H9 (cell line): ENCODE measurements around the gene TMEM86B. TPM values are rescaled to one million over a fixed set of nuclear protein-coding genes. Genes with fewer than 3 reads are reported as not detected.

Experiments
- DNase-seq: peaks from one replicate; pipeline ENCODE4 v3.0.0-alpha.2; 2017
- H2AFZ ChIP-seq: one replicate; pipeline ENCODE4 v1.6.1; 2013; ENCODE audit warnings: mild to moderate bottlenecking, low read length, control low read depth, moderate library complexity
- H2AK5ac ChIP-seq: 2 replicates; pipeline ENCODE4 v1.6.1; 2013; ENCODE audit warnings: low read length, control low read depth, mixed read lengths; ENCODE audit not compliant: insufficient read length
- H2BK120ac ChIP-seq: one replicate; pipeline ENCODE4 v1.6.1; 2013; ENCODE audit warnings: low read depth, mild to moderate bottlenecking, low read length, control low read depth, inconsistent platforms; ENCODE audit not compliant: poor library complexity, severe bottlenecking
- H2BK12ac ChIP-seq: 2 replicates; pipeline ENCODE4 v1.6.1; 2013; ENCODE audit warnings: low read length, control low read depth, mixed read lengths, low read depth; ENCODE audit not compliant: insufficient read length
- H2BK15ac ChIP-seq: 2 replicates; pipeline ENCODE4 v1.6.1; 2013; ENCODE audit warnings: low read depth, low read length, control low read depth
- H2BK20ac ChIP-seq: one replicate; pipeline ENCODE4 v1.6.1; 2013; ENCODE audit warnings: low read depth, mild to moderate bottlenecking, low read length, control low read depth, inconsistent platforms; ENCODE audit not compliant: poor library complexity, severe bottlenecking
- H2BK5ac ChIP-seq: 2 replicates; pipeline ENCODE4 v1.6.1; 2013; ENCODE audit warnings: low read length, control low read depth, mixed read lengths; ENCODE audit not compliant: insufficient read length
- H3K14ac ChIP-seq: 2 replicates; pipeline ENCODE4 v1.6.1; 2013; ENCODE audit warnings: low read length, control low read depth; ENCODE audit not compliant: insufficient read depth
- H3K18ac ChIP-seq: 2 replicates; pipeline ENCODE4 v1.6.1; 2013; ENCODE audit warnings: low read depth, mild to moderate bottlenecking, mixed read lengths, low read length, control low read depth; ENCODE audit not compliant: insufficient read length
- H3K23ac ChIP-seq: 2 replicates; pipeline ENCODE4 v1.6.1; 2013; ENCODE audit warnings: low read length, control low read depth, mixed read lengths, low read depth; ENCODE audit not compliant: insufficient read length
- H3K23me2 ChIP-seq: 2 replicates; pipeline ENCODE4 v1.6.1; 2013; ENCODE audit warnings: low read depth, mild to moderate bottlenecking, mixed read lengths, low read length, control low read depth; ENCODE audit not compliant: insufficient read length, poor library complexity, severe bottlenecking
- H3K27ac ChIP-seq: 2 replicates; pipeline ENCODE4 v1.5.1; 2013; ENCODE audit warnings: low read length, control low read depth, mixed read lengths, low read depth; ENCODE audit not compliant: insufficient read length
- H3K27me3 ChIP-seq: 2 replicates; pipeline ENCODE4 v1.6.1; 2013; ENCODE audit warnings: low read length, control low read depth, inconsistent platforms; ENCODE audit not compliant: insufficient read depth
- H3K4ac ChIP-seq: 2 replicates; pipeline ENCODE4 v1.6.1; 2013; ENCODE audit warnings: low read depth, mild to moderate bottlenecking, control low read depth, inconsistent platforms, low read length, moderate library complexity
- H3K4me1 ChIP-seq: 2 replicates; pipeline ENCODE4 v1.6.1; 2013; ENCODE audit warnings: low read length, control low read depth, inconsistent platforms; ENCODE audit not compliant: insufficient read depth
- H3K4me2 ChIP-seq: 2 replicates; pipeline ENCODE4 v1.6.1; 2013; ENCODE audit warnings: low read length, control low read depth, mixed read lengths; ENCODE audit not compliant: insufficient read length, insufficient read depth
- H3K56ac ChIP-seq: 2 replicates; pipeline ENCODE4 v1.6.1; 2013; ENCODE audit warnings: low read depth, mild to moderate bottlenecking, mixed read lengths, low read length, control low read depth; ENCODE audit not compliant: insufficient read length
- H3K79me1 ChIP-seq: 2 replicates; pipeline ENCODE4 v1.6.1; 2013; ENCODE audit warnings: low read depth, mild to moderate bottlenecking, moderate library complexity, low read length, control low read depth, inconsistent platforms; ENCODE audit not compliant: insufficient read depth, poor library complexity, severe bottlenecking
- H3K79me2 ChIP-seq: 2 replicates; pipeline ENCODE4 v1.6.1; 2013; ENCODE audit warnings: low read length, control low read depth, inconsistent platforms; ENCODE audit not compliant: insufficient read depth
- H3K9ac ChIP-seq: 2 replicates; pipeline ENCODE4 v1.6.1; 2013; ENCODE audit warnings: low read length, control low read depth, mixed read lengths; ENCODE audit not compliant: insufficient read length; ENCODE audit errors: extremely low read depth
- H3K9me3 ChIP-seq: one replicate; pipeline ENCODE4 v1.6.1; 2013; ENCODE audit warnings: low read depth, low read length, inconsistent platforms; ENCODE audit not compliant: control insufficient read depth
- H3T11ph ChIP-seq: one replicate; pipeline ENCODE4 v1.6.1; 2013; ENCODE audit warnings: mild to moderate bottlenecking, low read length, control low read depth, inconsistent platforms
- H4K20me1 ChIP-seq: one replicate; pipeline ENCODE4 v1.6.1; 2013; ENCODE audit not compliant: control insufficient read depth, insufficient read length, insufficient read depth
- H4K5ac ChIP-seq: 2 replicates; pipeline ENCODE4 v1.6.1; 2013; ENCODE audit warnings: low read depth, mild to moderate bottlenecking, mixed read lengths, low read length, control low read depth; ENCODE audit not compliant: insufficient read length
- H4K8ac ChIP-seq: replicated peaks from 2 replicates; pipeline ENCODE4 v1.6.1; 2013; ENCODE audit warnings: low read length, control low read depth, mixed read lengths, low read depth; ENCODE audit not compliant: insufficient read length
- H4K91ac ChIP-seq: 2 replicates; pipeline ENCODE4 v1.6.1; 2013; ENCODE audit warnings: low read depth, mild to moderate bottlenecking, moderate library complexity, mixed read lengths, low read length, control low read depth; ENCODE audit not compliant: insufficient read length
- H3K27ac Mint-ChIP-seq, 3 experiments: 2 replicates in 2 of 3; 3 replicates in 1 of 3; pipeline ENCODE4 v1.8.0; 2020 to 2021; ENCODE audit warnings: mixed read lengths in 3 of 3, mild to moderate bottlenecking in 1 of 3, moderate library complexity in 1 of 3
- H3K27me3 Mint-ChIP-seq: 2 replicates; pipeline ENCODE4 v1.8.0; 2021; ENCODE audit warnings: low read depth, mild to moderate bottlenecking, moderate library complexity, mixed read lengths
- H3K36me3 Mint-ChIP-seq, 3 experiments: 2 replicates in 2 of 3; 3 replicates in 1 of 3; pipeline ENCODE4 v1.8.0; 2020 to 2021; ENCODE audit warnings: low read depth in 3 of 3, mixed read lengths in 3 of 3; ENCODE audit not compliant: insufficient read depth in 1 of 3
- H3K4me1 Mint-ChIP-seq, 2 experiments: 2 replicates each; pipeline ENCODE4 v1.8.0; 2020; ENCODE audit warnings: mixed read lengths in 2 of 2
- H3K4me3 Mint-ChIP-seq, 2 experiments: 2 replicates in 1 of 2; 3 replicates in 1 of 2; pipeline ENCODE4 v1.8.0; 2020 to 2021; ENCODE audit warnings: mild to moderate bottlenecking in 2 of 2, mixed read lengths in 2 of 2, moderate library complexity in 1 of 2
- H3K9me3 Mint-ChIP-seq, 2 experiments: 2 replicates in 1 of 2; 3 replicates in 1 of 2; pipeline ENCODE4 v1.8.0; 2020; ENCODE audit warnings: mild to moderate bottlenecking in 2 of 2, mixed read lengths in 2 of 2, moderate library complexity in 1 of 2
- WGBS: extraction: QIAGEN DNeasy Blood & Tissue Kit; methylation state at CpG from one replicate; pipeline ENCODE4 v1.1.7; 2013; ENCODE audit warnings: missing lambda C conversion rate, low lambda C conversion rate, mixed read lengths; ENCODE audit not compliant: insufficient read length; ENCODE audit errors: extremely low coverage; 5-methylcytosine and 5-hydroxymethylcytosine counted together
- total RNA-seq: library from RNA; stranded (reverse); gene quantifications from 2 replicates; pipeline ENCODE4 v1.2.1, GENCODE V29; 2021
- TF ChIP-seq, protein P1 (sequence below): fragments of 200-600 bp; sonication (generic); conservative IDR thresholded peaks from 3 replicates; pipeline ENCODE4 v1.8.0; 2021; ENCODE audit warnings: antibody characterized with exemption, mild to moderate bottlenecking

TMEM86B gene
- total RNA-seq, 1 experiment from 2014 or later = 4.5 TPM

- Mint-ChIP-seq H3K36me3 (peaks cover 9 to 23% (median 11%) of the 10 kb centered on the region in 3 experiments), H3K27ac (peak overlapping the region in 2 of 3 experiments; percentile 22 to 39; a peak in 1 of 7 replicates), H3K27me3 (peaks cover 3% of the 10 kb centered on the region; the same call in 1 of the 2 replicates), H3K4me3 (no peak overlapping the region), H3K9me3 (peaks cover 9% of the 10 kb centered on the region in 2 experiments; a peak in 4 of 5 replicates), H3K4me1 (peaks cover 0 to 6% of the 10 kb centered on the region in 2 experiments; a peak in 2 of 4 replicates)
- H3K9ac ChIP-seq = no peak overlapping the region
- TF ChIP-seq, protein P1, sequence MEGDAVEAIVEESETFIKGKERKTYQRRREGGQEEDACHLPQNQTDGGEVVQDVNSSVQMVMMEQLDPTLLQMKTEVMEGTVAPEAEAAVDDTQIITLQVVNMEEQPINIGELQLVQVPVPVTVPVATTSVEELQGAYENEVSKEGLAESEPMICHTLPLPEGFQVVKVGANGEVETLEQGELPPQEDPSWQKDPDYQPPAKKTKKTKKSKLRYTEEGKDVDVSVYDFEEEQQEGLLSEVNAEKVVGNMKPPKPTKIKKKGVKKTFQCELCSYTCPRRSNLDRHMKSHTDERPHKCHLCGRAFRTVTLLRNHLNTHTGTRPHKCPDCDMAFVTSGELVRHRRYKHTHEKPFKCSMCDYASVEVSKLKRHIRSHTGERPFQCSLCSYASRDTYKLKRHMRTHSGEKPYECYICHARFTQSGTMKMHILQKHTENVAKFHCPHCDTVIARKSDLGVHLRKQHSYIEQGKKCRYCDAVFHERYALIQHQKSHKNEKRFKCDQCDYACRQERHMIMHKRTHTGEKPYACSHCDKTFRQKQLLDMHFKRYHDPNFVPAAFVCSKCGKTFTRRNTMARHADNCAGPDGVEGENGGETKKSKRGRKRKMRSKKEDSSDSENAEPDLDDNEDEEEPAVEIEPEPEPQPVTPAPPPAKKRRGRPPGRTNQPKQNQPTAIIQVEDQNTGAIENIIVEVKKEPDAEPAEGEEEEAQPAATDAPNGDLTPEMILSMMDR = no peak
- H2BK20ac ChIP-seq = no peak overlapping the region
- no peaks in the 10 kb centered on the region for H3K4me1 ChIP-seq
- H3K27me3 ChIP-seq = no peaks in the 10 kb centered on the region
- no peak overlapping the region for H3K23ac ChIP-seq
- H3K79me2 ChIP-seq = no peaks in the 10 kb centered on the region
- no peak overlapping the region for H3K27ac ChIP-seq
- no peak overlapping the region for H3K4ac ChIP-seq
- H3T11ph ChIP-seq = no peak overlapping the region
- no peak overlapping the region for H3K56ac ChIP-seq
- no peaks in the 10 kb centered on the region for H3K79me1 ChIP-seq
- H2BK12ac ChIP-seq = no peak overlapping the region
- DNase-seq = no peak
- H3K4me2 ChIP-seq = no peak overlapping the region
- H2AK5ac ChIP-seq = no peak overlapping the region
- no peak overlapping the region for H2AFZ ChIP-seq
- no peaks in the 10 kb centered on the region for H3K23me2 ChIP-seq
- H3K9me3 ChIP-seq = no peaks in the 10 kb centered on the region
- H4K5ac ChIP-seq = no peak overlapping the region
- H4K8ac ChIP-seq = no peak overlapping the region
- H3K14ac ChIP-seq = no peak overlapping the region
- no peak overlapping the region for H2BK15ac ChIP-seq
- H3K18ac ChIP-seq = no peak overlapping the region
- no peak overlapping the region for H2BK5ac ChIP-seq
- H2BK120ac ChIP-seq = no peak overlapping the region
- WGBS = no CpG with 5 or more reads among the region's 17 CpGs
- H4K20me1 ChIP-seq = no peaks in the 10 kb centered on the region
- no peak overlapping the region for H4K91ac ChIP-seq
These were observed 5.1 kb downstream of the TMEM86B start for GRCh38 chr19:55223291-55224037.
